CD4-positive, alpha-beta T cell treated with Interleukin-10 for 1 hour (primary cell): ENCODE results near the gene ESRRB.

Experiments
- DNase-seq: peaks from one replicate; pipeline ENCODE4 v3.0.0-alpha.2; 2020

ESRRB gene

GRCh38 chr14:76456891-76457586, 81.1 kb downstream of the ESRRB start:
- DNase-seq = no peak

- DNase-seq = no peak
These were observed 81.9 kb downstream of the ESRRB start for GRCh38 chr14:76457841-76458240.

GRCh38 chr14:76461886-76462285, 85.9 kb downstream of the ESRRB start:
- DNase-seq = no peak

GRCh38 chr14:76462330-76462729, 86.4 kb downstream of the ESRRB start:
- no peak for DNase-seq

GRCh38 chr14:76463105-76463504, 87.2 kb downstream of the ESRRB start:
- no peak for DNase-seq

- no peak for DNase-seq
These were observed 88.9 kb downstream of the ESRRB start for GRCh38 chr14:76464856-76465255.

GRCh38 chr14:76465664-76466063, 89.7 kb downstream of the ESRRB start:
- no peak for DNase-seq

GRCh38 chr14:76467711-76468155, 91.8 kb downstream of the ESRRB start:
- DNase-seq = no peak

- no peak for DNase-seq
These were observed 96.3 kb downstream of the ESRRB start for GRCh38 chr14:76472199-76472723.

GRCh38 chr14:76473481-76474263, 97.7 kb downstream of the ESRRB start:
- DNase-seq = no peak

- DNase-seq = no peak
These were observed 104.5 kb downstream of the ESRRB start for GRCh38 chr14:76480426-76480825.

GRCh38 chr14:76484355-76484754, 108.4 kb downstream of the ESRRB start:
- DNase-seq = no peak

- no peak for DNase-seq
These were observed 110.4 kb downstream of the ESRRB start for GRCh38 chr14:76486251-76486743.

GRCh38 chr14:76488551-76488950, 112.6 kb downstream of the ESRRB start:
- DNase-seq = no peak

- DNase-seq = no peak
These were observed 113.7 kb downstream of the ESRRB start for GRCh38 chr14:76489667-76490066.

- DNase-seq = no peak
These were observed 114.2 kb downstream of the ESRRB start for GRCh38 chr14:76490111-76490510.

- DNase-seq = no peak
These were observed 114.8 kb downstream of the ESRRB start for GRCh38 chr14:76490735-76491134.

GRCh38 chr14:76491172-76491930, 115.4 kb downstream of the ESRRB start:
- DNase-seq = no peak

- no peak for DNase-seq
These were observed 120.0 kb downstream of the ESRRB start for GRCh38 chr14:76495983-76496382.

- no peak for DNase-seq
These were observed 120.7 kb downstream of the ESRRB start for GRCh38 chr14:76496595-76496994.

GRCh38 chr14:76497550-76498462, 121.9 kb downstream of the ESRRB start:
- DNase-seq = no peak

- no peak for DNase-seq
These were observed 122.6 kb downstream of the ESRRB start for GRCh38 chr14:76498463-76498935.
